SU-DHL-6 (cell line): ENCODE measurements around the gene SH3PXD2A.

Experiments
- H2AFZ ChIP-seq: fragments of 200-600 bp; sonication (generic); 2 replicates; pipeline ENCODE4 v1.6.1; 2014; ENCODE audit warnings: low read depth, mild to moderate bottlenecking, moderate library complexity, mixed read lengths, antibody characterized with exemption, low read length; ENCODE audit not compliant: severe bottlenecking
- H3F3A ChIP-seq: fragments of 200-600 bp; shearing (Covaris generic); 2 replicates; pipeline ENCODE4 v1.6.0; 2016; ENCODE audit warnings: antibody characterized with exemption, mild to moderate bottlenecking; ENCODE audit not compliant: insufficient read depth
- H3K27ac ChIP-seq: fragments of 200-600 bp; sonication (generic); 2 replicates; pipeline ENCODE4 v1.5.1; 2016; ENCODE audit warnings: low read depth, mild to moderate bottlenecking, low read length, moderate library complexity, mixed read lengths
- H3K27me3 ChIP-seq: fragments of 200-600 bp; sonication (generic), shearing (Covaris generic); 2 replicates; pipeline ENCODE4 v1.6.0; 2014; ENCODE audit warnings: mild to moderate bottlenecking, low read length
- H3K36me3 ChIP-seq: fragments of 200-600 bp; sonication (generic); 2 replicates; pipeline ENCODE4 v1.6.1; 2014; ENCODE audit warnings: mild to moderate bottlenecking, low read length, mixed read lengths
- H3K4me2 ChIP-seq: fragments of 300-600, 200-600 bp; shearing (Covaris generic), sonication (generic); 2 replicates; pipeline ENCODE4 v1.6.0; 2014; ENCODE audit warnings: low read length, low read depth, mild to moderate bottlenecking; ENCODE audit not compliant: poor library complexity, severe bottlenecking
- H3K4me3 ChIP-seq: fragments of 200-600 bp; sonication (generic); 2 replicates; pipeline ENCODE4 v1.5.1; 2014; ENCODE audit warnings: antibody characterized with exemption, low read length, mild to moderate bottlenecking, mixed read lengths; ENCODE audit not compliant: insufficient read depth, poor library complexity, severe bottlenecking
- H3K79me2 ChIP-seq: fragments of 200-600 bp; sonication (generic); 2 replicates; pipeline ENCODE4 v1.6.1; 2014; ENCODE audit warnings: mild to moderate bottlenecking, low read length, moderate library complexity; ENCODE audit not compliant: insufficient read depth
- H3K9ac ChIP-seq: fragments of 200-600 bp; sonication (generic); 2 replicates; pipeline ENCODE4 v1.7.0; 2014; ENCODE audit warnings: mild to moderate bottlenecking, low read length
- H3K9me2 ChIP-seq: fragments of 200-600 bp; sonication (generic); replicated peaks from 2 replicates; pipeline ENCODE4 v1.6.1; 2014; ENCODE audit warnings: low read length; ENCODE audit not compliant: insufficient read depth
- H3K9me3 ChIP-seq: fragments of 200-600 bp; sonication (generic); 2 replicates; pipeline ENCODE4 v1.6.1; 2014; ENCODE audit warnings: low read length, mixed read lengths; ENCODE audit not compliant: insufficient read depth
- H4K20me1 ChIP-seq: fragments of 200-600 bp; sonication (generic); 2 replicates; pipeline ENCODE4 v1.6.1; 2014; ENCODE audit warnings: low read depth, mild to moderate bottlenecking, antibody characterized with exemption, low read length, moderate library complexity, mixed read lengths
- EZH2phosphoT487 ChIP-seq: fragments of 200-600 bp; sonication (generic), shearing (Covaris generic); conservative IDR thresholded peaks from 2 replicates; pipeline ENCODE4 v1.6.1; 2018; ENCODE audit warnings: mild to moderate bottlenecking, antibody characterized with exemption, low read length, moderate library complexity, mixed read lengths
- TF ChIP-seq, protein P1 (sequence below): fragments of 200-600 bp; sonication (generic); IDR thresholded peaks from one replicate; pipeline ENCODE4 v1.5.1; 2017; ENCODE audit warnings: antibody characterized with exemption, mild to moderate bottlenecking, low read length, moderate library complexity; ENCODE audit not compliant: insufficient read depth, poor library complexity, severe bottlenecking

SH3PXD2A gene

DNA sequence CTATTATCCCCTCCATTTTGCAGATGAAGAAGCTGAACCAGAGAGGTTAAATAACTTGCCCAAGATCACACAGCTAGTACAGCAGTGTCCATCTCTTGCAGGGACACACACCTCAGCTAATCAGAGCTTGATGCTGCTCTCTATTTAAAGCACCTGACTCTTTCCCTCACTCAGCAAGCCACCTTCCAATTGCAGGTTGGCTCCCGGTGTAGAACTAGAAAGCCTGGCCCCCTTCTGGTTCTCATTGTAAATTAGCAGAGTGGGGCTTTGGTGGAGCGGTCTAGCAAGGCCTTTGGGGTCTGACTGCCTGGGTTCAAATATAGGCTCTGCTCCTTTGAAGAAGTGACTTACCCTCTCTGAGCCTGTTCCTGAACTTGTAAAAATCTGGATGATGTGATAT lies 185.4 kb downstream of the SH3PXD2A start:
- no peak for TF ChIP-seq EZH2phosphoT487
- TF ChIP-seq, protein P1, sequence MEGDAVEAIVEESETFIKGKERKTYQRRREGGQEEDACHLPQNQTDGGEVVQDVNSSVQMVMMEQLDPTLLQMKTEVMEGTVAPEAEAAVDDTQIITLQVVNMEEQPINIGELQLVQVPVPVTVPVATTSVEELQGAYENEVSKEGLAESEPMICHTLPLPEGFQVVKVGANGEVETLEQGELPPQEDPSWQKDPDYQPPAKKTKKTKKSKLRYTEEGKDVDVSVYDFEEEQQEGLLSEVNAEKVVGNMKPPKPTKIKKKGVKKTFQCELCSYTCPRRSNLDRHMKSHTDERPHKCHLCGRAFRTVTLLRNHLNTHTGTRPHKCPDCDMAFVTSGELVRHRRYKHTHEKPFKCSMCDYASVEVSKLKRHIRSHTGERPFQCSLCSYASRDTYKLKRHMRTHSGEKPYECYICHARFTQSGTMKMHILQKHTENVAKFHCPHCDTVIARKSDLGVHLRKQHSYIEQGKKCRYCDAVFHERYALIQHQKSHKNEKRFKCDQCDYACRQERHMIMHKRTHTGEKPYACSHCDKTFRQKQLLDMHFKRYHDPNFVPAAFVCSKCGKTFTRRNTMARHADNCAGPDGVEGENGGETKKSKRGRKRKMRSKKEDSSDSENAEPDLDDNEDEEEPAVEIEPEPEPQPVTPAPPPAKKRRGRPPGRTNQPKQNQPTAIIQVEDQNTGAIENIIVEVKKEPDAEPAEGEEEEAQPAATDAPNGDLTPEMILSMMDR, result no peak
- Histone ChIP-seq H3K9me3 (no peaks in the 10 kb centered on the region), H3K27ac (no peak overlapping the region), H2AFZ (no peak overlapping the region), H4K20me1 (no peaks in the 10 kb centered on the region), H3K4me3 (no peak overlapping the region), H3K9me2 (no peaks in the 10 kb centered on the region), H3K4me2 (no peak overlapping the region), H3K9ac (no peak overlapping the region), H3F3A (no peaks in the 10 kb centered on the region), H3K27me3 (no peaks in the 10 kb centered on the region), H3K36me3 (no peaks in the 10 kb centered on the region), H3K79me2 (no peaks in the 10 kb centered on the region)

DNA sequence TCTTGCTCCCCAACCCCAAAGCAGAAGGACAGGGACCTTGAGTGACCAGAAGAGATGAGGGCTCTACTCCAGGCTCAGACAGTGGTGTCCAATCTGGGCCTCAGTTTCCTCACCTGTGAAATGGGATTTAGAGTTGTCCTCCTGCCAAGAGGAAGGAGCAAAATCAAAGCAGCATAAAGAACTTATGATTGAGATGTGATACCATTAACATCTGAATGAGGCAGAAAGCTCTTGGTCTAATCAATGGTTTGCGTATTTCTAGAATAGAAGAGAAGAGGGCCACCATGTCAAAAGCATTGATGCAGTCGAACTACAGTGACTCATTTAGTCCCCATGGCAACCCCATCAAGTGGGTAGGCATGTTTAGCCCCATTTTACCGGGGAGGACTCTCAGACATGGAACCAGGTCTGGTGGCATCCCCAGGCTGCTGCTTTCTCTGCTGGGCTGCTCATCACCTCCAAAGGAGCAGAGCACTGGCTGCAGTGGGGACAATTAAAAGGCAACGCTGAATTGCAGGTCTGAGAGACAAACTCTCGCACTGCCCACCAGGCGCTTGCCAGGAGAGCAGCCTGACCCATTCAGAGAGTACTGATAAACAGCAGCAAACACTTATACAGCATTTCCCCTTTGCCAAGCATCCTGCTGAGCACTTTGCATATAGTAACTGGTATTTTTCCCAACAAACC lies 186.0 kb downstream of the SH3PXD2A start:
- Histone ChIP-seq H3K79me2 (no peaks in the 10 kb centered on the region), H4K20me1 (no peaks in the 10 kb centered on the region), H3K9ac (no peak overlapping the region), H3K9me2 (no peaks in the 10 kb centered on the region), H3F3A (no peaks in the 10 kb centered on the region), H2AFZ (no peak overlapping the region), H3K27me3 (no peaks in the 10 kb centered on the region), H3K4me2 (no peak overlapping the region), H3K36me3 (no peaks in the 10 kb centered on the region), H3K4me3 (no peak overlapping the region), H3K9me3 (no peaks in the 10 kb centered on the region), H3K27ac (no peak overlapping the region)
- TF ChIP-seq EZH2phosphoT487, result no peak
- TF ChIP-seq, protein P1, result no peak

DNA sequence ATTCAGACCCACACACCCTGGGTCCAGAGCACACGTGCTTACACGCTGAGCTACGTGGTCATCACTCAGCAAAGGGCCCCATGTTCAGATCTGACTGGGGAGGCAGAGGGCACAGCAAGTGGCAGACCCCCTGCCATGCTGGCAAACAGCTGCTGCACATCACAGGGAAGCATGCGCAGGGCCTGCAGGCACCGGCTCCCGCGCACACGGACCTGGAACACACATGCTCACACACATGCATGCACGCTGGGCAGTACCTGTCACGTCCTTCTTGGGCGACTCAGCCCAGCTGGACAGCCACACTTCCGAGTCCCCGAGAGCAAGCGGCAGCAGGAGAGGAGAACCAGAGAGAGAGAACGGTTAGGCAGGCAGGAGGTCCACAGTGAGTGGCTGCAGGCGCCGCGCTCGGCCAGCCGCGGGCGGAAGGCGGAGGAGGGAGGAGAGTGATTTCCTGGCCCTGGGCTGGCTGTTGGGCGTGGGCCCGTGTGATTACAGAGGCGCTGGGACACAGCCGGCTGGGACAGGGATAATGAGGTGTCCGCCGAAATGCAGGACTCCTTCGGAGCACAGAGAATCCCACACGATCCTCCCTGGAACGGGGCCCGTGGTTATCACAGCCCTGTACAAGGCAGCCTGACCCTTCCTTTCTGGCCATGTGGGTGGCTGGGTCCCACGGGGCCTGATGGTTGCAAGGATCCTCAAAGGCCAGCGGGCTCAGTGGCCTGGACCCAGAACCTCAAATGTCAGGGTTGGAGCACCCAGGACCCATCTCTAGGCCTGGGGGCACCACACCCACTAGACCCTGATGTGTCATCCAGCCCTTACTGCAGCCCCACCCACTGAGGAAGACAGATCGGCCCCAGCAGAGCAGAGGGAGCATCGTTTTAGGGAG lies 186.8 kb downstream of the SH3PXD2A start:
- Histone ChIP-seq H4K20me1 (no peaks in the 10 kb centered on the region), H3F3A (no peaks in the 10 kb centered on the region), H3K9me3 (no peaks in the 10 kb centered on the region), H3K4me2 (no peak overlapping the region), H2AFZ (no peak overlapping the region), H3K9me2 (no peaks in the 10 kb centered on the region), H3K27ac (no peak overlapping the region), H3K27me3 (no peaks in the 10 kb centered on the region), H3K79me2 (no peaks in the 10 kb centered on the region), H3K36me3 (no peaks in the 10 kb centered on the region), H3K9ac (no peak overlapping the region), H3K4me3 (no peak overlapping the region)
- no peak for TF ChIP-seq EZH2phosphoT487
- TF ChIP-seq, protein P1, result no peak
